ENCODE results near the gene HSD3B2. TPM values are rescaled to one million over a fixed set of nuclear protein-coding genes. Genes with fewer than 3 reads are reported as not detected.

Gene HSD3B2
- total RNA-seq, 1 donor from 2014 or later: not detected

- DNase-seq (ENCODE audit: low read depth in 2 of 2): no peak
These were observed 18.0 kb upstream of the HSD3B2 start for GRCh38 chr1:119396982-119397381.

DNA sequence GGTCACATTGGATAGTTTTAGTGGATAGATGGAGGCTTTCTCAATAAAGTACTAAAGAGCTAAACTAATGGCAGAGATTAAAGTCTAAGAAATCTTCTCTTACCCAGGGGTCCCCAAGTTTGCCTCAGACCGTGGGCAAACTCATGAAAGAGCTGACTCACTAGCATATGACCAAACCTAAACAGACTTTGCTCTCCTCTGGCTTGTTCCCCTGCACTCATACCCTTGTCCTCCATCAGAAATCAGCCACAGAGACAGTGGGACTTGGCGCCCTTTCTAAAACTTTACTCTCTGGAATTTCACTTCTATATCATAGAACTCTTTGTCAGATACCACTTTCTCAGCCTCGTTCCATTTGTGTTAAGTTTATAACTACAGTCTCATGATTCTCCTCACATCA, 17.0 kb upstream of the HSD3B2 start:
- no peak for DNase-seq (ENCODE audit: low read depth in 2 of 2)

DNA sequence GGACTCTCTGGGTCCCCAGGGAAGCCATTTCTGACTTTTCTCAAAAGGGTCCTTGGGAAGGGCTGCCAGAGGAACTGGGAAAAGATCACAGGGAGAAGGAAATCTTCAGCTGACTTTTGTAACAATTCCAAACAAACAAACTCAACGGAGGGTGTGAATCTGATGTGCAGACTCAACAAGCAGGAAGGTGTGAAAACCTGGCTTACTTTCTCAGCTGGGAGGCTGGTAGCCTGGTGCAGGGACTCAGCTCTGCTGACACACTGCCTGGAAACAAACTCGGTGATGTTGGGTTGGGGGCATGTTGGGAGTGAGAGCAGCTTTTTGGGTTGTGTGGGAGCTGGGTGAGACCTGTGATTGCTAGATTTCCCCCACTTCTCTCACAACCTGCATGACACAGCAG, 10.2 kb upstream of the HSD3B2 start:
- no peak for DNase-seq (ENCODE audit: low read depth in 2 of 2)

- DNase-seq (ENCODE audit: low read depth in 2 of 2): no peak
These were observed 5.2 kb upstream of the HSD3B2 start for GRCh38 chr1:119409731-119410130.

DNA sequence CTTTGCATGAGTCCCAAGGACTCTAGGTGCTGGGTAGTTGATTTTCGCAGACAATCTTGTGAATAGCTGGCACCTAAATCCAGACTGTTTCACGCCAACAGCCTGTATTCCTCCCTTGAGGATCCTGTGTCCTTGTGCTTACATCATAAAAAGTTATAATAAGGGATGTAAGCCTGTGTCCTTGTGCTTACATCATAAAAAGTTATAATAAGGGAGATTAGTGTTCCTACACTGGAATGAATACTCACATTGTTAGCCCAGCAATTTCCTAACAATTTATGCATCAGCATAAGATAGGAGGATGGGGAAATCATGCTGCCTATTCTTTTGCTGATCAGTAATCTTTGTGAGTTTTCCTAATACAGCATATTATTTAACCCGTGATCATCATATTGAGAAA, 4.0 kb upstream of the HSD3B2 start:
- no peak for DNase-seq (ENCODE audit: low read depth in 2 of 2)

DNA sequence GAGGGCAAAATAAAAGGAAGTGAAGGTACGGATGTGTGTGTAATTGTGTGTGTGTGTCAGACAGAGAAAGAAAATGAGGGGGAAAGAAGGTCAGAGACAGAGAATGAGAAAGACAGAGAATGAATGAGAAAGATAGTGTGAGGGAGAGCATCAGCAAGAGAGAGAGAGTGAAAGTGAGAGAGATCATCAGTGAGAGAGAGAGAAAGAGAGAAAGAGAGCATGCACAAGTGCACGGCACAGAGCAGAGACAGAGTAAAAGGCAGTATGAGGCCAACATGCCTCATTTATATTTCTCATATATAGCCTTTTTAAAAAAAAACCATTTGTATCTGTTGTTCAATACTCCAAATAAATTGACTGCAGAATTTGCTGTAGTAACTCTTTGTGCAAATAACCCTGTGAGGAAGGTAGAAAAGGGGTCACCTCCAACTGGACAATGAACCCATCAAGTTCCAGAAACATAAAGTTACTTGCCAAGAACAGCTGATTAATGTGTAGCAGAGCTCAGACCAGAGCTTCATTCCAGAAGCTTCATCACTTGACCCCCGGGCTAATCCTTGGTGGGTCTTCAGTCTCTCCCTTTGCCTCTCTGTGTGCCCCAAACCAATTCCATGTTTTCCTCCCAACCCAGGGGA, 1.2 kb downstream of the HSD3B2 start:
- DNase-seq (ENCODE audit: low read depth in 2 of 2): no peak

DNA sequence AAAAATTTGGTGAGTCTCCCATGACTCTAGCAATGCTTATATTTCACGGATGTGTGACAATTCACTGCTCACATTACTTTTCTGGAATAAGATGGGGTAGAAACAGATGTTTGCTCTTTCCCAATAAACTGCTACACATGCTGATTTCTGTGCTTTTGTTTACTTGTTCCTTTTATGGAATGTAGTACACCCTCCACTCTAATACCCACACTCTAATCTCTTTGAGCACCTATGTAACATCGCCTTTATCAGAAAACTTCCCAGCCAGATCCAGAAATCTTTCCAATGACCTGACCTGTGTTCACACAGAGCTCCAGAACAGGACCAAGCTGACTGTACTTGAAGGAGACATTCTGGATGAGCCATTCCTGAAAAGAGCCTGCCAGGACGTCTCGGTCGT, 4.2 kb downstream of the HSD3B2 start:
- no peak for DNase-seq (ENCODE audit: low read depth in 2 of 2)

- no peak for DNase-seq (ENCODE audit: low read depth in 2 of 2)
These were observed 5.7 kb downstream of the HSD3B2 start for GRCh38 chr1:119420638-119421037.

- no peak for DNase-seq (ENCODE audit: low read depth in 2 of 2)
These were observed 7.7 kb downstream of the HSD3B2 start for GRCh38 chr1:119422631-119423030.

DNA sequence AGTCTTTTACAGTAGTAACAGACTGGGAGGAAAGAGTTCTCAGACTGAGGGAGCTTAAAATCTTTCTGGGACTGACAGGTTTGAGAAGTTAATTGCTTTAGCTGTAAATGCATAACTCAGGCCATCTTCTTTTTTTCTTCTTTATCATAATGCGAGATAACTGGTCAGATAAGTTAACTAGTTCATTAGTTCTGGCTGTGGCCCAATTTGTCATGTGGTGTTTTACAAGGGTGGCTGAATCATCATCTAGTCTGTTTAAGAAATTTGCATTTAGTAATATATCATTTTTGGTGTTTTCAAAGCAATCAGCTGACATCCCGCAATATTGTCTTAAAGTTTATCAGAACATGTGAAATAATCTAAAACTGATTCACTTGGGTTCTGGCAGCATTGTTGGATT, 14.0 kb downstream of the HSD3B2 start:
- no peak for DNase-seq (ENCODE audit: low read depth in 2 of 2)

GRCh38 chr1:119429687-119430086, 14.7 kb downstream of the HSD3B2 start:
- DNase-seq (ENCODE audit: low read depth in 2 of 2): no peak

GRCh38 chr1:119430486-119430885, 15.5 kb downstream of the HSD3B2 start:
- DNase-seq (ENCODE audit: low read depth in 2 of 2): no peak

DNA sequence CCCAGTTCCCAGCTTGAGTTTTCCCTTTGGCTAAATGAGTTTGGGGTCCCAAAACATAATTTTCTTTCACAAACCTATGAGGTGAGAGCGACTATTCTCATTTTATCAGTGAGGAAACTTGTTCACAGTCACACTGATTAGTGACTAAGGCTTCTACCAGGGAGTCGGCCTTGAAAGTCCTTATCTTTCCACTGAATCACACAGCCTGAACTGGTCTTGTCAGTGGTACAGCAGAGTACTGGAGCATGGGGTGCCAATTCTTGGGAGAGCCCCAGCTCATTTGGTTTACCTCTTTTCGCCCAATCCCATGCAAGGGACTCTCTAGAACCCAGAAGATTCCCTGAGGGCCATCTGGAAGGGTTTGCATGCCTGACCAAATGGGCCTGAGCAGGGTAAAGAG, 16.9 kb downstream of the HSD3B2 start:
- no peak for DNase-seq (ENCODE audit: low read depth in 2 of 2)

- no peak for DNase-seq (ENCODE audit: low read depth in 2 of 2)
These were observed 20.1 kb downstream of the HSD3B2 start for GRCh38 chr1:119435052-119435451.

DNA sequence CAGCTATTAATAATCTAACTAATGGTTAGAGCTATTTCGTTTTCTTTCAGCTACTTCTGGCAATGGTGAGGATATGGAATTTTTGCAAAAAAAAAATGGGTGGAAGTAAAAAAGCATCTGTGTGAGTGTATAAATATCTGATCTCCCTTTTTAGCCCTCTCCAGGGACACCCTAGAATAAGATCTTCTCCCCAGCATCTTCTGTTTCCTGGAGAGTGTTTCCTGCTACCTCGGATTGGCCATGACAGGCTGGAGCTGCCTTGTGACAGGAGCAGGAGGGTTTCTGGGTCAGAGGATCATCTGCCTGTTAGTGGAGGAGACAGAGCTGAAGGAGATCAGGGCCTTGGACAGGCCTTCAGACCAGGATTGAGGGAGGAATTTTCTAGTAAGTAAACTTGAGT, 23.8 kb downstream of the HSD3B2 start:
- no peak for DNase-seq (ENCODE audit: low read depth in 2 of 2)

- no peak for DNase-seq (ENCODE audit: low read depth in 2 of 2)
These were observed 25.9 kb downstream of the HSD3B2 start for GRCh38 chr1:119440721-119441307.

DNA sequence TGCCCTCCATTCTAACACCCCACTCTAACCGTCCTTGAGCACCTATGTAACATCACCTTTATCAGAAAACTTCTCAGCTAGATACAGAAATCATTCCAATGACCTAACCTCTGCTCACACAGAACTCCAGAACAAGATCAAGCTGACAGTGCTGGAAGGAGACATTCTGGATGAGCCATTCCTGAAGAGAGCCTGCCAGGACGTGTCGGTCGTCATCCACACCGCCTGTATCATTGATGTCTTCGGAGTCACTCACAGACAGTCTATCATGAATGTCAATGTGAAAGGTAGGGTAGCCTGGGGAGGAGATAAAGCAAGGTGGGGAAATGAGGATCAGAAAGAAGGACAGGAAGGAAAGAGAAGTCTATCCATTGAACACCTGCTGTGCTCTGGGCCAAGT, 27.8 kb downstream of the HSD3B2 start:
- DNase-seq (ENCODE audit: low read depth in 2 of 2): no peak

DNA sequence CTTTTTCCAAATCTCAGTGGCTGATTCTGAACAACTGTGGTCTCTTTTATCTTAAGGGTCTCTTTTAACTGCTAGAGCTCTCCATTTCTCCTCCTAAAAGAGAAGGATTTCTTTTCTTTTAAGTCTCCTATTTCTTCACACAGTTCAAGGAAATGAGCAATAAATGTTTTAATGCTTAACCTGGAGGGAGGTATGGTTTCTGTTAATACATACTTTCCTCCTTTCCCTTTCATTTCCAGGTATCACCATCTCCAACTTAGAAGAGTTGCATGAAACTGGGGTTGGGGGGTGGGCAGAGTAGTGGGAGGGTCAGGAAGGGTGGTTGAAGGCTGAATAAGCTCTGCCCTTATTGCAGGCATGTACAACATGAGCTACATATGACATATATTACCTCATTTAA, 31.4 kb downstream of the HSD3B2 start:
- DNase-seq (ENCODE audit: low read depth in 2 of 2): no peak

DNA sequence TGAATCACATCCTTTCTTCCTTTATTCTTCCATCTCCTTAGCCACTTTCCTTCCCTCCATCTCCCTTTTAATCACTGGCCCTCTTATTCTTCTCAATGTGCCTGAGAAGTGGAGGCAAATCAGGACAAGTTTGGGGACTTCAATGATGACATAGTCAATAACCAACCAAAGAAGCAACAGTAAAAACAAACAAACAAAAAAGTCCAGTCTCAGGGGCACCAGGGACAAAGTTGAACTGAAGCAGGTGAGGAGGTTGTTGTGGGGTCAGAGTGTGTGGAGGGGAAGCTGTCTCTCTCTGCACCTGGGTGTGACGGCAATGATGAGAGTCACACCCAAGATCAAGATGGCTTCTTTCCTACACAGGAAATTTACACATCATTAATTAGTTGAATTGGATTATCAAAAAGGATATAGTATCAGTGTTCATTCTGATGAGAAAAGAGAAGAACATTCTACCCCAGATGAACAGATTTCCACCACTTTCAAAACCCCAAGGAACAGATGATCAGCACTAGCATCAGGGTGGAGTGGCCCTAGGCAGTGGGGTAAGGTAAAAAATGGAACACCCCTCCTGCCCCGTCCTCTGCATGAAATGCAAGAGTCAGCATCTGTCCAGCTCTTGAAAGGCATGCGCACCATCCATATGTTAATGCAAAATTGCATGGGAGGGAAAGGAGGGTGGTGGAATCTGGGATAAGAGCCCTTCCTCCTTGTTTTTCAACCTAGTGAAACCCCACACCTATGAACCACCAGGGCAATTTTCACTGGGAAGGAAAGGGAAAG, 32.6 kb downstream of the HSD3B2 start:
- no peak for DNase-seq (ENCODE audit: low read depth in 2 of 2)

GRCh38 chr1:119448127-119448511, 33.2 kb downstream of the HSD3B2 start:
- no peak for DNase-seq (ENCODE audit: low read depth in 2 of 2)

DNA sequence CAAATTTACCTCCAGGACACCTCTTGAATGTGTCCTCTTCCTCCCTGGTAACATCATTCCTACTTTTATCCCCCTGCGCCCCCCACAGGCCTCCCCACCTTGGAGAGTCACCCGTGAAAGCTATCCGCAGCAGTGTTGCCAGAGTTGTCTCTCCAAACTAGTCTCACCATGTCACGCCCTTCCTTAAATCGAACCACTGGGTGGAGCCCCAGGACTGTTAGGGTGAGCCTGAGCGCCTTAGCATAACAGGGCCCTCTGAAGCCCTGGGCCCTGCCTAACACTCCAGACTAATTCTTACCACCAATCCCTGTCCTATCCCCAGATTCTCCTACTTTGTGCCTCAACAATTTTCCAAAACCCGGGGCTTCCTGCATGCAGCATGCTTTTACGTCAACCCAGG, 35.0 kb downstream of the HSD3B2 start:
- DNase-seq (ENCODE audit: low read depth in 2 of 2): no peak

DNA sequence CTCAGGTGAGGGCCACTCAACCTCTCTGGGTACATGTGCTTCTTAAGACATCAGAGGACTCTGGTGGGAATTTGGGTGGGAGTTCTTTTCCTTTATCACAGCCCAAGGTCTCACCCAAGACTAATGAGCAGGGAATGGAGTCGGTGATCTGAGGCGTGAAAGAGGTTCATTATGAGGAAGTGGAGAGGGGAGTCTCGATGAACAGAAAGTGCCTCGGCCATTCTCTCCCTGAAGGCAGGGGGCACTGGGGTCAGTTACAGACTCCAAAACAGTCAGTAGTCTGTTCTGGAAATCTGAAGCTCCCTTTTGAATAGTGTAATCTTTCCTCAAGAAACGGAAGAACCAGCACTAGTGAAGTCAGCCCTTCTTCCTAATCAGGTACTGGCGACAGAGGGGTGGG, 36.2 kb downstream of the HSD3B2 start:
- no peak for DNase-seq (ENCODE audit: low read depth in 2 of 2)

GRCh38 chr1:119452091-119452490, 37.1 kb downstream of the HSD3B2 start:
- no peak for DNase-seq (ENCODE audit: low read depth in 2 of 2)

All from lung microvascular endothelial cell (primary cell).